ENCODE measurements around the gene MPL. TPM values are rescaled to one million over a fixed set of nuclear protein-coding genes. Genes with fewer than 3 reads are reported as not detected.

MPL gene
- total RNA-seq, 6 donors from 2014 or later = 0.24 to 6.3 (median 0.74) TPM

DNA sequence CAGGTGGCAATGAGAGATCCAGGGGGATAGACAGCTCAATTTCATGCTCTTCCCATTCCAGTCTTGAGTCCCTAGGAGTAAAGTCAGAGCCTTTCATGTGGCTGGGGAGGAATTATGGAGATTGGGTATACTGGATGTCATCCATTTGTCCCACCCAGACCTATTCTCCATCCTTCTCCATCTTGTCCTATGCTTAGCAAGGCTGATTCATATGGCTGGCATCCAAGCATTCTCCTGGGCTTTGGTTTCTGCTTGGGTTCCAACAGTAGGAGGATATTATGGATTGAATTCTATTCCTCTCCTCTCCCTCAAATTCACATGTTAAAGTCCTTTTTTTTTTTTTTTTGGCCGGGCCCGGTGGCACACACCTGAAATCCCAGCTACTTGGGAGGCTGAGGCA is 17.3 kb downstream of the MPL start:
- 91 to 100% methylated on average over 2 of the region's 2 CpGs for WGBS, 2 donors
- Histone ChIP-seq H3K9me3 (no peaks in the 10 kb centered on the region), H3K27me3 (no peaks in the 10 kb centered on the region), H3K4me3 (no peak overlapping the region), H3K36me3 (peaks cover 0 to under 1% (median 0%) of the 10 kb centered on the region in 4 donors), H3K27ac (no peak overlapping the region), H3K4me1 (peaks cover 13 to 20% (median 14%) of the 10 kb centered on the region in 4 donors)
- TF ChIP-seq, protein P1, sequence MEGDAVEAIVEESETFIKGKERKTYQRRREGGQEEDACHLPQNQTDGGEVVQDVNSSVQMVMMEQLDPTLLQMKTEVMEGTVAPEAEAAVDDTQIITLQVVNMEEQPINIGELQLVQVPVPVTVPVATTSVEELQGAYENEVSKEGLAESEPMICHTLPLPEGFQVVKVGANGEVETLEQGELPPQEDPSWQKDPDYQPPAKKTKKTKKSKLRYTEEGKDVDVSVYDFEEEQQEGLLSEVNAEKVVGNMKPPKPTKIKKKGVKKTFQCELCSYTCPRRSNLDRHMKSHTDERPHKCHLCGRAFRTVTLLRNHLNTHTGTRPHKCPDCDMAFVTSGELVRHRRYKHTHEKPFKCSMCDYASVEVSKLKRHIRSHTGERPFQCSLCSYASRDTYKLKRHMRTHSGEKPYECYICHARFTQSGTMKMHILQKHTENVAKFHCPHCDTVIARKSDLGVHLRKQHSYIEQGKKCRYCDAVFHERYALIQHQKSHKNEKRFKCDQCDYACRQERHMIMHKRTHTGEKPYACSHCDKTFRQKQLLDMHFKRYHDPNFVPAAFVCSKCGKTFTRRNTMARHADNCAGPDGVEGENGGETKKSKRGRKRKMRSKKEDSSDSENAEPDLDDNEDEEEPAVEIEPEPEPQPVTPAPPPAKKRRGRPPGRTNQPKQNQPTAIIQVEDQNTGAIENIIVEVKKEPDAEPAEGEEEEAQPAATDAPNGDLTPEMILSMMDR (IDR thresholded peaks at IDR 0.05) = no peak
- TF ChIP-seq POLR2AphosphoS5 (IDR thresholded peaks at IDR 0.05) (no peak), POLR2A (IDR thresholded peaks at IDR 0.05) (no peak), EP300 (IDR thresholded peaks at IDR 0.05) (no peak)
- no peak for DNase-seq
- ATAC-seq (ENCODE audit: low FRiP score in 2 of 2) = no peak

DNA sequence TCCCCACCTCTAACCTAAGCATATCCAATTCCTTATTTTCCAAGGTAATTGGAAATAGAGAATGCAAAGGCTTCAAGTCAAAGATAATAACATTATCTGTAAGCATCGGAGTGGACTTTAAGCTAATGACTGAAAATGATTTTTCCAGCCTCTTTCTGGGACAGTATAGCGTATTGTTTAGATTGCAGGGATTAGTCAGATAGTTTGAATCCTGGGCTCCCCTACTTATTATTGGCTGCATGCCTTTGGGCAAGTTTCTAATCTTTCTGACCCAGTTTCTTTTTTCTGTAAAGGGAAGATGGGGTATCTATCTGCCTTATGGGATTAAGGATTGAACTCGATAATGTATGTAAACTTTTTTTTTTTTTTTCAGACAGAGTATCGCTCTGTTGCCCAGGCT is 19.6 kb downstream of the MPL start:
- Histone ChIP-seq H3K4me1 (peaks cover 13 to 19% (median 14%) of the 10 kb centered on the region in 4 donors), H3K36me3 (peaks cover 0 to 23% (median 17%) of the 10 kb centered on the region in 4 donors), H3K4me3 (no peak overlapping the region), H3K9me3 (no peaks in the 10 kb centered on the region), H3K27ac (peak overlapping the region in 2 of 4 donors; percentile 92 to 96), H3K27me3 (no peaks in the 10 kb centered on the region)
- TF ChIP-seq POLR2AphosphoS5 (IDR thresholded peaks at IDR 0.05) (no peak), EP300 (IDR thresholded peaks at IDR 0.05) (no peak), POLR2A (IDR thresholded peaks at IDR 0.05) (no peak)
- TF ChIP-seq, protein P1 (IDR thresholded peaks at IDR 0.05) = no peak
- no peak for DNase-seq
- ATAC-seq (ENCODE audit: low FRiP score in 2 of 2) = no peak
- 88 to 98% methylated on average over 4 of the region's 4 CpGs for WGBS, 2 donors

DNA sequence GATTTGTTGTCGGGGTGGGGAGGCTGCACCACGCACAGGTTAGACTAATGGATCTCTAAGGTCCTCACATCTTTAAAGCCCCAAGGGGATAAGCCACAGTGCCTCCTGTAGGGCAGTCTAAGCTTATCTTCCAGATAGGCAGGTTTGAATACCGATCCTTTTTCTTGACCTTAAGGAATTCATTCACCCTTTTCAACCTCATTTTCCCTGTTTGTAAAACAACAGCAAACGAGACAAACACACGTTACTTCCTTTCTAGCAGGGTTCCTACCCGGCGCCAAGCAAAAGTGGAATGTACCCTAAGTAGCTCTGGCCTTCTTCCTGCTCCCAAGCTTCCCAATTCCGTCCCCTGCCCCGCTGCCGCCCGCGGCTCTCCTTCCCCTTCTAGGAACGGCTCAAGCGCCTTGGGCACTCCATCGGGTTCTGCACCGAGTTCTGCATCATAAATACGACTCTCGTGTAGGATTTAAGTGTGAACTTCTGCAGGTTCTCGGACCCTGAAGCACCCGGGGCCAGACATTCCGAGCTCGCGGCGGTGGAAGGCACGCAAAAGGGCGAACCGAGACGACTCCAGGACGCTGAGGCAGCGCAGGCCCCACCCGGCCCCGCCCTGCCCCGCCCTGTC is 20.6 kb downstream of the MPL start:
- Histone ChIP-seq H3K9me3 (no peaks in the 10 kb centered on the region), H3K27me3 (no peaks in the 10 kb centered on the region), H3K27ac (peak overlapping the region; percentile 92 to 96 (median 92)), H3K36me3 (peaks cover 0 to 33% (median 25%) of the 10 kb centered on the region in 4 donors), H3K4me1 (peaks cover 13 to 19% (median 15%) of the 10 kb centered on the region in 4 donors), H3K4me3 (peak overlapping the region; percentile 53 to 73 (median 65))
- TF ChIP-seq, protein P1 (IDR thresholded peaks at IDR 0.05) = peak in 5 of 6 experiments; percentile 25 to 58 (median 55)
- TF ChIP-seq POLR2A (IDR thresholded peaks at IDR 0.05) (peak in 3 of 4 donors; percentile 23 to 70 (median 56)), EP300 (IDR thresholded peaks at IDR 0.05) (no peak), POLR2AphosphoS5 (IDR thresholded peaks at IDR 0.05) (peak in 1 of 2 donors; percentile 34)
- WGBS, 2 donors = 1% methylated on average over 24 to 33 of the region's 33 CpGs
- ATAC-seq (ENCODE audit: low FRiP score in 2 of 2) (peak; percentile 55 to 71), DNase-seq (peak; percentile 50 to 97)

DNA sequence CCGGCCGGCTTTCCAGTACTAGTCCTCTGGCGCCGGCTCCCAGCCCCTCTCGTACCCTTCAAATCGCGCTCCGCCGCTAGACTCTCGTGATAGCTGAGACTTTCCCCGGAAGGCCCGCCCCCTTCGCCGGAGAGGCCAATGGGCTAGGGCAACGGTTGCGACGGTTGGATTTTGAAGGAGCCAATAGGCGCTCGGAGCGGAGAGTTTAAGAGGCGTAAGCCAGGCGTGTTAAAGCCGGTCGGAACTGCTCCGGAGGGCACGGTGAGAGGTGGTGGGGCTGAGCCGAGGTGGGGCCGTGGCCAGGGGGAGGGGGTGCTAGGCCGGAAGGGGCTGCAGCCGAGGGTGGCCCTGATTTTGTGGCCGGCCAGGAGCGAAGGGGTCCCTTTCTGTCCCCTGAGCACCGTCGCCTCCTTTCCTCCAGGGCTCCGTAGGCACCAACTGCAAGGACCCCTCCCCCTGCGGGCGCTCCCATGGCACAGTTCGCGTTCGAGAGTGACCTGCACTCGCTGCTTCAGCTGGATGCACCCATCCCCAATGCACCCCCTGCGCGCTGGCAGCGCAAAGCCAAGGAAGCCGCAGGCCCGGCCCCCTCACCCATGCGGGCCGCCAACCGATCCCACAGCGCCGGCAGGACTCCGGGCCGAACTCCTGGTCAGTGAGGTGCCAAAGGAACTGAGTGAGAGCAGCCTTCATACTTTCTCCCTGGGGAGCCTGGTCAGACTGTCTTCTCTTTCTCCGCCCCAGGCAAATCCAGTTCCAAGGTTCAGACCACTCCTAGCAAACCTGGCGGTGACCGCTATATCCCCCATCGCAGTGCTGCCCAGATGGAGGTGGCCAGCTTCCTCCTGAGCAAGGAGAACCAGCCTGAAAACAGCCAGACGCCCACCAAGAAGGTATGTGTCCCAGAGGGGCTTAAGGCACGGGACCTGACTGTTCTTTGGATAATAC is 21.4 kb downstream of the MPL start, which contains the start of gene CDC20:
TSS of gene CDC20 (plus strand) at position 236 of the 948 bp plus-strand sequence. CDS start at position 471, 235 bp downstream.
- H3K4me1 ChIP-seq = peaks cover 13 to 19% (median 16%) of the 10 kb centered on the region in 4 donors
- TF ChIP-seq POLR2AphosphoS5 (IDR thresholded peaks at IDR 0.05) = peak in 1 of 2 donors; percentile 3
- TF ChIP-seq EP300 (IDR thresholded peaks at IDR 0.05) = no peak
- TF ChIP-seq, protein P1 (IDR thresholded peaks at IDR 0.05) = no peak
- TF ChIP-seq POLR2A (IDR thresholded peaks at IDR 0.05) = peak in 1 of 4 donors; percentile 9
- H3K27ac ChIP-seq = peak within 1 kb of the TSS; percentile 92 to 96 (median 92)
- peaks cover 6 to 41% (median 33%) of the 10 kb centered on the region in 4 donors for H3K36me3 ChIP-seq
- peak within 1 kb of the TSS; percentile 53 to 73 (median 65) for H3K4me3 ChIP-seq
- WGBS, 2 donors = 5 to 12% methylated on average over 16 to 55 of the region's 59 CpGs
- DNase-seq (peak; percentile 86 to 98), ATAC-seq (ENCODE audit: low FRiP score in 2 of 2) (peak; percentile 98 to 99)
- H3K9me3 ChIP-seq = no peaks in the 10 kb centered on the region
- no peaks in the 10 kb centered on the region for H3K27me3 ChIP-seq

All from upper lobe of left lung (tissue), 6 donors.